ENCODE results near the gene SLC66A3. TPM values are rescaled to one million over a fixed set of nuclear protein-coding genes. Genes with fewer than 3 reads are reported as not detected.
A peak's percentile ranks its signal among the peaks of the same experiment; 100 is the strongest.

SLC66A3 gene
- total RNA-seq, 4 donors from 2014 or later = 37.4 to 70.6 (median 62.4) TPM

DNA sequence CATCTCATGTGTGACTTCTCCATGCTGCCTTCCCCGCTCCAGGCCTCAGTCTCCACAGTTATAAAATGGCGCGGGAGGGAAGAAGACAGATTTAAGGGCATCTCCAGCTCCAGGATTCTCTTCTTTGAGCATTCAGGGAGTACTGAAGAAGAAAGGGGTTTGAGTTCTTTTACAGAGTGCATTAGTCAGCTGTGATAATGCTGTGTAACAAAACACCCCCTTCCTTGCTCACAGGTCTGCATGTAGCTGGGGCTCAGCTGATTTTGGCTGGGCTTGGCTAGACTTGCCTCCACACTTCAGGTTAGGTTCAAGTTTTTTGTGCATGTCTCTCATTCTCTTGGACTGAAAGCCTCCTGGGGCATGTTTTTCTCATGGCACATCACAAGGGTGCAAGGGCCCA lies 8.0 kb upstream of the SLC66A3 start:
- Histone ChIP-seq H3K36me3 (no peaks in the 10 kb centered on the region), H3K27ac (replicated peaks in 1 of 4) (no peak overlapping the region), H3K4me1 (no peaks in the 10 kb centered on the region), H3K27me3 (no peaks in the 10 kb centered on the region), H3K9me3 (peaks cover 0 to 4% (median 0%) of the 10 kb centered on the region in 4 donors), H3K4me3 (no peak overlapping the region)
- 46% methylated on average over 2 of the region's 3 CpGs for WGBS
- no peak for TF ChIP-seq POLR2A (IDR thresholded peaks at IDR 0.05; ENCODE audit: low read depth)
- TF ChIP-seq, protein P1, sequence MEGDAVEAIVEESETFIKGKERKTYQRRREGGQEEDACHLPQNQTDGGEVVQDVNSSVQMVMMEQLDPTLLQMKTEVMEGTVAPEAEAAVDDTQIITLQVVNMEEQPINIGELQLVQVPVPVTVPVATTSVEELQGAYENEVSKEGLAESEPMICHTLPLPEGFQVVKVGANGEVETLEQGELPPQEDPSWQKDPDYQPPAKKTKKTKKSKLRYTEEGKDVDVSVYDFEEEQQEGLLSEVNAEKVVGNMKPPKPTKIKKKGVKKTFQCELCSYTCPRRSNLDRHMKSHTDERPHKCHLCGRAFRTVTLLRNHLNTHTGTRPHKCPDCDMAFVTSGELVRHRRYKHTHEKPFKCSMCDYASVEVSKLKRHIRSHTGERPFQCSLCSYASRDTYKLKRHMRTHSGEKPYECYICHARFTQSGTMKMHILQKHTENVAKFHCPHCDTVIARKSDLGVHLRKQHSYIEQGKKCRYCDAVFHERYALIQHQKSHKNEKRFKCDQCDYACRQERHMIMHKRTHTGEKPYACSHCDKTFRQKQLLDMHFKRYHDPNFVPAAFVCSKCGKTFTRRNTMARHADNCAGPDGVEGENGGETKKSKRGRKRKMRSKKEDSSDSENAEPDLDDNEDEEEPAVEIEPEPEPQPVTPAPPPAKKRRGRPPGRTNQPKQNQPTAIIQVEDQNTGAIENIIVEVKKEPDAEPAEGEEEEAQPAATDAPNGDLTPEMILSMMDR (IDR thresholded peaks at IDR 0.05) = no peak
- TF ChIP-seq EP300 (IDR thresholded peaks at IDR 0.05) = no peak
- TF ChIP-seq POLR2AphosphoS5 (IDR thresholded peaks at IDR 0.05) = no peak
- no peak for DNase-seq (ENCODE audit: extremely low spot score)
- intact Hi-C loops (cut with DNase I) = no loop called here

DNA sequence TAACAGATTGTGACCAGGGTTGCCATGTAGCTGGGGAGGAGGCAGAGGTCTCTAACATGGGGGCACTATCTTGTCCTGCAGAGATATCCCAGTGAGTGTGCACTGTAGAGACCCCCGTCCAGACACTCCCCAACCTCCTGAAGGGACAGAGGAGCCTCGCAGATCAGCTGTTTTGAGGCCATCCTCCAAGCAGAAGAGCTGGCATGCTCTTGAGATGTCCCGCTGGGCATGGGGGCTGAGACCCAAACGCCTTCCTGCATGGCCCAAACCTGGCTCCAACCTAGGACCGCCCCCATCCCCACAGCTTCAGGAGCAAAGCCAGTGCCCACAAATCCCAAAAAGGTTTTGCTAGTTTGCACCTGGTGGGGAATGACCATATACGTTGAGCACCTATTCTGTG lies 2.7 kb upstream of the SLC66A3 start:
- no peaks in the 10 kb centered on the region for H3K27me3 ChIP-seq
- no peaks in the 10 kb centered on the region for H3K36me3 ChIP-seq
- no peak overlapping the region for H3K4me3 ChIP-seq
- no peak overlapping the region for H3K27ac ChIP-seq (replicated peaks in 1 of 4)
- no peak for TF ChIP-seq POLR2AphosphoS5 (IDR thresholded peaks at IDR 0.05)
- no peak for TF ChIP-seq POLR2A (IDR thresholded peaks at IDR 0.05; ENCODE audit: low read depth)
- TF ChIP-seq, protein P1 (IDR thresholded peaks at IDR 0.05) = no peak
- TF ChIP-seq EP300 (IDR thresholded peaks at IDR 0.05) = no peak
- WGBS = 87% methylated on average over 3 of the region's 6 CpGs
- H3K4me1 ChIP-seq = peaks cover 15 to 31% (median 26%) of the 10 kb centered on the region in 4 donors
- intact Hi-C loops (cut with DNase I) = no loop called here
- DNase-seq (ENCODE audit: extremely low spot score) = no peak
- H3K9me3 ChIP-seq = no peaks in the 10 kb centered on the region

DNA sequence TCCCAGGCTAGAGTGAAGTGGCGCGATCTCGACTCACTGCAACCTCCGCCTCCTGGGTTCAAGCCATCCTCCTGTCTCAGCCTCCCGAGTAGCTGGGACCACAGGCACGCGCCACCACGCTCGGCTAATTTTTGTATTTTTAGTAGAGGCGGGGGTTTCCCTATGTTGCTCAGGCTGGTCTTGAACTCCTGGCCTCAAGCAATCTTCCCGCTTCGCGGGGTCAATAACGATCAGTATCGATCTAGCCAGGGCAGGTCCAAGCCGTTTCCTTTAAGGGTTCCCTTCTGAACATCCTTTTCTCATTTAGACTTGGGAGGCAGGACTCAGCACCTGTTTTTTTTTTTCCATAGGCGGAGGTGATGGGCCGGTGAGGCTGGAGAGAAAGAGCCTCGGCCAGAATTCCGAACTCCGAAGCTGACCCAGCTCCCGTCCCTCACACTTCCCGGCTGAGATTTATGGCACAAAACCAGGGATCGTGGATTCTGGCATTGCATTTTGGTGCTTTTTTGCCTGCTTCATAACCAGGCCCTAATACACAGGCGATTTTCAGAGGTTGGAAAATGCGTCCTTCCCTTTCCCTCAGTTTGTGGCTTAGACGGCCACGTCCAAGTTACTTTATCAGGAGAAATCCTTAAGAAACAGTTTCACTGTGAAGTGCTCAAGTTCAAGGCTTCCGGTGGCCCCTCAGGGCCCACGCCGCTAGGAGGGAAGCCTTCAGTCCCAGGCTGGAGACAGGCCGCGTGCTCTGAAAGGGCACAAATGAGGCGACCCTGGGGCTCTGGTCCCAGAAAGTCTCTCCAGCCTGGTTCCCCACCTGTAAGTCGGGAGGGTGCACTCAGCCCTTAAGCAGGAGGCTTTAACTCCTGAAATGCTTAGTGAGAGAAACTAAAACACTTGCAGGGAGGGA lies 998 bp upstream of the SLC66A3 start:
- H3K9me3 ChIP-seq = no peaks in the 10 kb centered on the region
- peaks cover 15 to 33% (median 26%) of the 10 kb centered on the region in 4 donors for H3K4me1 ChIP-seq
- DNase-seq (ENCODE audit: extremely low spot score) = no peak
- no peaks in the 10 kb centered on the region for H3K36me3 ChIP-seq
- intact Hi-C loops (cut with DNase I) = loop anchor here (2.0 kb wide), 1 partner anchor 21 kb away; a partner anchor contains a TSS
- H3K4me3 ChIP-seq = peak overlapping the region; percentile 53 to 83 (median 62)
- no peaks in the 10 kb centered on the region for H3K27me3 ChIP-seq
- H3K27ac ChIP-seq (replicated peaks in 1 of 4) = peak overlapping the region; percentile 88 to 93 (median 92)
- TF ChIP-seq, protein P1 (IDR thresholded peaks at IDR 0.05) = no peak
- TF ChIP-seq POLR2AphosphoS5 (IDR thresholded peaks at IDR 0.05) (no peak), POLR2A (IDR thresholded peaks at IDR 0.05; ENCODE audit: low read depth) (no peak), EP300 (IDR thresholded peaks at IDR 0.05) (no peak)
- 68% methylated on average over 31 of the region's 35 CpGs for WGBS

DNA sequence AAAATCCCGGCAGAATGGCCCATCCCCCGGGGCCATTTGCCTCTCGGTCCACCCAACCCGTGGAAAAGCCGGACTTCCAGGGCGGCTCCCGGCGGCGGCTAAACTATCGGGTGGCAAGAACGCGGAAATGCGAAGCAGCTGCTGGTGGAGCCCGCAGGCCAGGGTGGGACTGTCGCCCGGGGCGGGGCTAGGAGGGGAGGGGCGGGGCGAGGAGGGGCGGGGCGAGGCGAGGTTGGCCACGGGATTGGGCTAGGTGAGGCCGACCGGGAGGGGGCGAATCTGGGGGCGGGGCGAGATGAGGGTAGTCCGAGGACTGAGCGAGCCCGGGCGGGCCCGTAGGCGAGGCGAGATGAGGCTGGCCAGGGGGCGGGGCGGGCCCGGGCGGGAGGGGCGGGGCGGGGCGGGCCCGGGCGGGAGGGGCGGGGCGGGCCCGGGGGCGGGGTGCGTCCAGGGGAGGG lies 315 bp upstream of the SLC66A3 start:
- H3K9me3 ChIP-seq = no peaks in the 10 kb centered on the region
- no peaks in the 10 kb centered on the region for H3K36me3 ChIP-seq
- DNase-seq (ENCODE audit: extremely low spot score) = peak; percentile 100
- no peaks in the 10 kb centered on the region for H3K27me3 ChIP-seq
- peak overlapping the region; percentile 88 to 93 (median 92) for H3K27ac ChIP-seq (replicated peaks in 1 of 4)
- H3K4me3 ChIP-seq = peak overlapping the region; percentile 71 to 84 (median 79)
- TF ChIP-seq, protein P1 (IDR thresholded peaks at IDR 0.05) = no peak
- TF ChIP-seq POLR2AphosphoS5 (IDR thresholded peaks at IDR 0.05) = peak; percentile 70 to 71
- TF ChIP-seq POLR2A (IDR thresholded peaks at IDR 0.05; ENCODE audit: low read depth) = peak; percentile 55
- no peak for TF ChIP-seq EP300 (IDR thresholded peaks at IDR 0.05)
- H3K4me1 ChIP-seq = peaks cover 15 to 33% (median 26%) of the 10 kb centered on the region in 4 donors
- 2% methylated on average over 28 of the region's 49 CpGs for WGBS
- intact Hi-C loops (cut with DNase I) = loop anchor here (2.0 kb wide), 1 partner anchor 22 kb away; a partner anchor contains a TSS

Measured in esophagus muscularis mucosa (tissue), 4 donors.